ENCODE results near the gene ZNF621.

DNA sequence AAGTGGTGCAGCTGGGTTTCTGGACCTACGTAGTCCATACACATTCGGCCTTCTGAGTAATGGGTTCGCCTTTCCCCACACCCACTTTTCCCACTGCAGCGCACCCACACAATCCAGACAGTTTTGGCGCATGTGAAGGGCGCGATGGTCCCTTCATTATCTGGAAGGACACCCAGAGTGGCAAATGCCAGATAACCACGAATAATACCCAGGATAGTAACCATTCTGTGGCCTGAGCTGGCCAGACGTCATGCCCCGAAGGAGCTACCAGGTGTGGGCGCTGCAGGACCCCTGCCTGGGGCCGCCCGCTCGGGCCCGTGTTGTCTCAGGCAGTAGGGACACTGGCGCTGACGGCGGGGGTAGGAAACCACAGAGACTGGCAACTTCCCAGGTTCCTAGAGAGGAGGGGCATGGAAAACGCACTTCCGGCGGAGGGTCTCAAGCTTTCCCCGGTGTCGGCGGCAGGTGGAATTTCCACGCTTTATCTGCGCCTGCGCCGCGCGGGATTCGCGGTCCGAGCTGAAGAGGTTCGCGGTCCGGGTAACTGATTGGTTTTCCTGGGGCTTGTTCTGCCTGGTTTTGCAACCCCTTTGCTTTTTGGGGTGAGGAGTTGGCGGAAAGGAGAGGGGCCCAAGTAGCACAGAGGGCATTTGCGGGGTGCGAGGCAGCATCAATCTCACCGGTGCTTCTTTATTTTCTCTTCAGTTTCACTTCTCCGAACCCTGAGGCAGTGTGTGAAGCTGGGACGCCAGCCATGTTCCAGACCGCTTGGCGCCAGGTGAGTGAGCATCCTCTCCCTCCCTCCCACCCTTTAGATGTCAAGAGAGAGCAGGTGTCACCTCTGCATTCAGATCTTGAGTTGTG lies 18.9 kb upstream of the ZNF621 start, which contains the start of gene ZNF620:
- TF ChIP-seq TAF1 (IDR thresholded peaks at IDR 0.05; ENCODE audit: low read depth, low read length) (no peak), POLR2A (IDR thresholded peaks at IDR 0.05; ENCODE audit: low read depth, low read length) (no peak)

All from GM12891 (cell line).